Right atrium auricular region (tissue), 2 donors: ENCODE data around the gene NKTR. TPM values are rescaled to one million over a fixed set of nuclear protein-coding genes. Genes with fewer than 3 reads are reported as not detected.
A peak's percentile ranks its signal among the peaks of the same experiment; 100 is the strongest.
"Not testable (repeated sequence)": the region's sequence is repeated elsewhere in the genome, so short reads cannot be mapped to it uniquely, and the experiment has no call there.

Source experiments
- DNase-seq: peaks from one replicate; pipeline ENCODE4 v3.0.0-alpha.2; 2019; ENCODE audit warnings: low spot score
- H3K27ac ChIP-seq, 2 donors: fragments of 200-600 bp; sonication (generic); 1 replicate in 1 of 2; 2 replicates in 1 of 2; pipeline ENCODE4 v1.5.1; 2016 to 2019
- H3K27me3 ChIP-seq, 2 donors: fragments of 200-600 bp; sonication (generic); one replicate each; pipeline versions ENCODE4 v1.5.1 to v1.6.0; 2017 to 2019
- H3K36me3 ChIP-seq: fragments of 200-600 bp; sonication (generic); one replicate; pipeline ENCODE4 v1.5.1; 2016
- H3K4me1 ChIP-seq, 2 donors: fragments of 200-600 bp; sonication (generic); one replicate each; pipeline versions ENCODE4 v1.5.1 to v1.6.0; 2017 to 2019
- H3K4me3 ChIP-seq, 2 donors: fragments of 200-600 bp; sonication (generic); 1 replicate in 1 of 2; 2 replicates in 1 of 2; pipeline ENCODE4 v1.5.1; 2017 to 2019; ENCODE audit warnings: mild to moderate bottlenecking in 1 of 2, moderate library complexity in 1 of 2
- H3K9me3 ChIP-seq, 2 donors: fragments of 200-600 bp; sonication (generic); one replicate each; pipeline ENCODE4 v1.5.1; 2019
- total RNA-seq, 2 donors: library from RNA; depleted of rRNA; stranded (reverse); fragments of >200 nt; gene quantifications; one replicate each; pipeline ENCODE4 v1.1.0, GENCODE V29; 2016
- TF ChIP-seq, protein P1 (sequence below), 2 donors: fragments of 200-600 bp; sonication (generic); IDR thresholded peaks; one replicate each; pipeline ENCODE4 v1.5.1; 2019; ENCODE audit warnings: antibody characterized with exemption in 2 of 2

The NKTR gene
- total RNA-seq, 2 donors from 2014 or later: 14.1 to 20.4 TPM

GRCh38 chr3:42591811-42592210 lies 8.7 kb upstream of the NKTR start:
- no peaks in the 10 kb centered on the region for H3K27me3 ChIP-seq
- peak overlapping the region; percentile 74 for H3K4me3 ChIP-seq

GRCh38 chr3:42593635-42594034 lies 6.9 kb upstream of the NKTR start:
- Histone ChIP-seq H3K4me1 (peaks cover 0 to 11% of the 10 kb centered on the region in 2 donors), H3K27ac (no peak overlapping the region), H3K36me3 (no peaks in the 10 kb centered on the region), H3K9me3 (no peaks in the 10 kb centered on the region), H3K27me3 (no peaks in the 10 kb centered on the region), H3K4me3 (no peak overlapping the region)
- no peak for DNase-seq
- TF ChIP-seq, protein P1, sequence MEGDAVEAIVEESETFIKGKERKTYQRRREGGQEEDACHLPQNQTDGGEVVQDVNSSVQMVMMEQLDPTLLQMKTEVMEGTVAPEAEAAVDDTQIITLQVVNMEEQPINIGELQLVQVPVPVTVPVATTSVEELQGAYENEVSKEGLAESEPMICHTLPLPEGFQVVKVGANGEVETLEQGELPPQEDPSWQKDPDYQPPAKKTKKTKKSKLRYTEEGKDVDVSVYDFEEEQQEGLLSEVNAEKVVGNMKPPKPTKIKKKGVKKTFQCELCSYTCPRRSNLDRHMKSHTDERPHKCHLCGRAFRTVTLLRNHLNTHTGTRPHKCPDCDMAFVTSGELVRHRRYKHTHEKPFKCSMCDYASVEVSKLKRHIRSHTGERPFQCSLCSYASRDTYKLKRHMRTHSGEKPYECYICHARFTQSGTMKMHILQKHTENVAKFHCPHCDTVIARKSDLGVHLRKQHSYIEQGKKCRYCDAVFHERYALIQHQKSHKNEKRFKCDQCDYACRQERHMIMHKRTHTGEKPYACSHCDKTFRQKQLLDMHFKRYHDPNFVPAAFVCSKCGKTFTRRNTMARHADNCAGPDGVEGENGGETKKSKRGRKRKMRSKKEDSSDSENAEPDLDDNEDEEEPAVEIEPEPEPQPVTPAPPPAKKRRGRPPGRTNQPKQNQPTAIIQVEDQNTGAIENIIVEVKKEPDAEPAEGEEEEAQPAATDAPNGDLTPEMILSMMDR (IDR thresholded peaks at IDR 0.05): no peak

More at GRCh38 chr3:42591811-42592210, 8.7 kb upstream of the NKTR start:
- Histone ChIP-seq H3K27ac (peak overlapping the region in 1 of 2 donors; percentile 88), H3K9me3 (no peaks in the 10 kb centered on the region), H3K4me1 (peaks cover 0 to 11% of the 10 kb centered on the region in 2 donors), H3K36me3 (no peaks in the 10 kb centered on the region)
- TF ChIP-seq, protein P1 (IDR thresholded peaks at IDR 0.05): no peak
- no peak for DNase-seq

GRCh38 chr3:42595682-42596081 lies 4.8 kb upstream of the NKTR start:
- no peak overlapping the region for H3K4me3 ChIP-seq
- H3K4me1 ChIP-seq: peaks cover 0 to 12% of the 10 kb centered on the region in 2 donors
- TF ChIP-seq, protein P1 (IDR thresholded peaks at IDR 0.05): no peak
- no peaks in the 10 kb centered on the region for H3K9me3 ChIP-seq
- H3K36me3 ChIP-seq: no peaks in the 10 kb centered on the region
- H3K27me3 ChIP-seq: no peaks in the 10 kb centered on the region
- DNase-seq: no peak
- H3K27ac ChIP-seq: peak overlapping the region in 1 of 2 donors; percentile 10

- H3K36me3 ChIP-seq, H3K9me3 ChIP-seq, H3K27ac ChIP-seq, H3K4me3 ChIP-seq, H3K27me3 ChIP-seq, DNase-seq: not testable (repeated sequence)
- peaks cover 0 to 13% of the 10 kb centered on the region in 2 donors for H3K4me1 ChIP-seq
Measured at GRCh38 chr3:42597098-42597497, 3.4 kb upstream of the NKTR start.

- DNase-seq: peak; percentile 71
- Histone ChIP-seq H3K9me3 (peaks cover 0 to 7% of the 10 kb centered on the region in 2 donors), H3K36me3 (no peaks in the 10 kb centered on the region), H3K4me1 (peaks cover 0 to 31% of the 10 kb centered on the region in 2 donors), H3K4me3 (peak overlapping the region; percentile 64 to 96), H3K27me3 (no peaks in the 10 kb centered on the region), H3K27ac (peak overlapping the region; percentile 98 to 99)
- TF ChIP-seq, protein P1 (IDR thresholded peaks at IDR 0.05): no peak
Measured at GRCh38 chr3:42600958-42601675, 631 bp downstream of the NKTR start.

- no peak for DNase-seq
- H3K9me3 ChIP-seq: peaks cover 0 to 7% of the 10 kb centered on the region in 2 donors
- H3K27me3 ChIP-seq: no peaks in the 10 kb centered on the region
- peak overlapping the region; percentile 98 to 99 for H3K27ac ChIP-seq
- H3K36me3 ChIP-seq: no peaks in the 10 kb centered on the region
- H3K4me1 ChIP-seq: peaks cover 0 to 36% of the 10 kb centered on the region in 2 donors
- H3K4me3 ChIP-seq: peak overlapping the region; percentile 64 to 96
- TF ChIP-seq, protein P1 (IDR thresholded peaks at IDR 0.05): no peak
Measured at GRCh38 chr3:42601896-42602581, 1.6 kb downstream of the NKTR start.
